C4-2B (cell line): ENCODE data around the gene ANGPTL3.
"Not testable (repeated sequence)": the region's sequence is repeated elsewhere in the genome, so short reads cannot be mapped to it uniquely, and the experiment has no call there.

Source experiments
- CTCF ChIP-seq: fragments of 450-650 bp; conservative IDR thresholded peaks from 2 replicates; pipeline ENCODE4 v1.5.1; 2017; ENCODE audit warnings: mild to moderate bottlenecking
- ZFX ChIP-seq: fragments of 450-650 bp; IDR thresholded peaks from 2 replicates; pipeline ENCODE4 v1.6.1; 2017

GRCh38 chr1:62567182-62567581 lies 30.1 kb upstream of the ANGPTL3 start:
- not testable (repeated sequence) for TF ChIP-seq CTCF, ZFX
